NCI-H82 treated with DMSO at 0.1 percent for 48 hours (cell line): ENCODE results near the gene ARID3A.

Experiments
- DNase-seq: peaks from one replicate; lab custom pipeline; 2025; ENCODE audit not compliant: unreplicated experiment; lab: John Stamatoyannopoulos, UW

The ARID3A gene

DNA sequence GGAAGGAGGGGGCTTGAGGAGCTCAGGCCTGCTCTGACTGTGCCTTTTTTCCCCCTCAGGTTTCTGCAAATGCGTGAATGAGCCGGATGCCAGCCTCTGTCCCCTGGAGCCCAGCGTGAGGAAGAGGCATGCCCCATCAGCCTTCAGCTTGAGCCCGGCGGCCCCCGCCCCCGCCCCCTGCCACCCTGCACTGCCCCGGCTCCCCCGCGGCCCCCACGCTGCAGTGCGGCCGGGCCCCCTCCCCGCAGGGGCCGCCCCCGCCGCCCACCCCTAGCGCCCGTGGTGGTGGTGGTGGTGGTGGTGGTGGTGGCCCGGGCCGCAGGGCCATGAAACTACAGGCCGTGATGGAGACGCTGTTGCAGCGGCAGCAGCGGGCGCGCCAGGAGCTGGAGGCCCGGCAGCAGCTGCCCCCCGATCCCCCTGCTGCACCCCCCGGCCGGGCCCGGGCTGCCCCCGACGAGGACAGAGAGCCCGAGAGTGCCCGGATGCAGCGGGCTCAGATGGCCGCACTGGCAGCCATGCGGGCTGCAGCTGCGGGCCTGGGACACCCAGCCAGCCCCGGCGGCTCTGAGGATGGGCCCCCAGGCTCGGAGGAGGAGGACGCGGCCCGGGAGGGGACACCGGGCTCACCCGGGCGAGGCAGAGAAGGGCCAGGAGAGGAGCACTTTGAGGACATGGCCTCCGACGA lies 3.5 kb downstream of the ARID3A start:
- DNase-seq: no peak

DNA sequence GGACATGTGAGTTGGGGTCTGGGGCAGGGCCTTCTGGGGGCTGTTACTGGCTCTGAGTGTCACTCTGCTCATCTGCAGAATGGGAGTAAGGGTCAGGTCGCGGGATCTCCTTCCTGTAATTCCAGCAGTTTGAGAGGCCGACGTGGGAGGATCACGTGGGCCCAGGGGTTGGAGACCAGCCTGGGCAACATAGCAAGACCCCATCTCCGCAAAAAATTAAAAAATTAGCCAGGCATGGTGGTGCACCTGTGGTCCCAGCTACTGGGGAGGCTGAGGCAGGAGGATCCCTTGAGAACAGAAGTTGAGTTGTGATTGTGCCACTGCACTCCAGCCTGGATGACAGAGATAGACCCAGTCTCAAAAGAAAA lies 4.0 kb downstream of the ARID3A start:
- no peak for DNase-seq

GRCh38 chr19:931860-932647 lies 6.2 kb downstream of the ARID3A start:
- no peak for DNase-seq

GRCh38 chr19:932648-933552 lies 7.1 kb downstream of the ARID3A start:
- no peak for DNase-seq

- DNase-seq: no peak
These were observed 7.7 kb downstream of the ARID3A start for GRCh38 chr19:933553-933882.

GRCh38 chr19:934197-934840 lies 8.5 kb downstream of the ARID3A start:
- DNase-seq: no peak

DNA sequence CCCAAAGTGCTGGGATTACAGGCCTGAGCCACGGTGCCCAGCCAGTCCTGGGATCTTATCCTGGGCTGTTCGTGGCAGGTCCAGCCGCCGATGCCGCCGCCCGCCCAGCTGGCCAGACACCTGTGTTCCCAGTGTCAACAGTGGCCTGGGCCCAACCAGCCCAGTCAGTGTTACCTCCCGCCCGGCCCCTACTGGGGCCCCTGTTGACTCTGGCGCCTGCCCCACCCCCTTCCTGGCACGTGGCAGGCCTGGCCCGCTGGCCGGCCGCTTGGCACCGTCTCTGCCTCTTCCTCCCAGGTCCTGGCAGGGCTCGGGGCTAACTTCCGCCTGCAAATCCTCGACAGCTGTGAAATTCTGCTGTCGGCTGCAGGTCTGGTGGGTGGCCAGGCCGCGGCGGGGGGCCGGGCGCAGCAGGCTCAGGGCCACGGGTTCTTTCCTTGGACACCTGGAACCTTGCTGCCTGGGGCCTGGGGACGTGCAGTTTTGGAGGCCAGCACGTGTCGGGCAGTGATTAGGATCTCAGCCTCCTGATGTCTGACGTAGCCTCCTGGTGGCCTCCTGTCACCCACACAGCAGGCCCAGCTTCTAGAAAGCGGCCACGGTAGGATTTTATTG lies 9.1 kb downstream of the ARID3A start:
- DNase-seq: no peak

DNA sequence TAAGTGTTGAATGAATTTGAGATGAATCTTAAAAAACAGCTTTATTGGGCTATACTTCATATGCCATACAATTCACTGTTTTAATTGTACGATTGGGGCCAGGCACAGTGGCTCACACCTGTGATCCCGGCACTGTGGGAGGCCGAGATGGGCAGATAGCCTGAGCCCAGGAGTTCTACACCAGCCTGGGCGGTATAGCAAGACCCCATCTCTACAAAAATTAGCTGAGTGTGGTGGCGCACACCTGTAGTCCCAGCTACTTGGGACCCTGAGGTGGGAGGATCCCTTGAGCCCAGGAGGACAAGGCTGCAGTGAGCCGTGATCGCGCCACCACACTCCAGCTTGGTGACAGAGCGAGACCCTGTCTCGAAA lies 10.3 kb downstream of the ARID3A start:
- no peak for DNase-seq

DNA sequence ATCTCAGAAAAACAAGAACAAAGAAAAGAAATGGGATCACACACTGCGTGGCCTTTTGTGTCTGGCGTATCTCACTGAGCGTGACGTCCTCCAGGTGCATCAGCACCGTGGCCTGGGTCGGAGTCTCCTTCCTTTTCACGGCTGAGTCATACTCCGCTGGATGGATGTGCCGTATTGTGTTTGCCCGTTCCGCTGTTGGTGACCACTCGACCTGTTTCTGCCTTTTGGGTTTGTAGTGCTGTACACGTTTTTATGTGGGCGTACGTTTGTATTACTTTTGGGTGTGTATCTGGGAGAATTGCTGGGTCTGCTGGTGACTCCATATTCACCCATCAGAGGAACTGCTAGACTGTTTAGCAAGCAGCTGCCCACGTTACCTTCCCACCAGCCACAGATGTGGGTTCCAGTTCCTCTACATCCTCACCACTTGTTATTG lies 11.4 kb downstream of the ARID3A start:
- no peak for DNase-seq

GRCh38 chr19:938233-938923 lies 12.5 kb downstream of the ARID3A start:
- DNase-seq: no peak

GRCh38 chr19:939439-939838 lies 13.6 kb downstream of the ARID3A start:
- DNase-seq: no peak

DNA sequence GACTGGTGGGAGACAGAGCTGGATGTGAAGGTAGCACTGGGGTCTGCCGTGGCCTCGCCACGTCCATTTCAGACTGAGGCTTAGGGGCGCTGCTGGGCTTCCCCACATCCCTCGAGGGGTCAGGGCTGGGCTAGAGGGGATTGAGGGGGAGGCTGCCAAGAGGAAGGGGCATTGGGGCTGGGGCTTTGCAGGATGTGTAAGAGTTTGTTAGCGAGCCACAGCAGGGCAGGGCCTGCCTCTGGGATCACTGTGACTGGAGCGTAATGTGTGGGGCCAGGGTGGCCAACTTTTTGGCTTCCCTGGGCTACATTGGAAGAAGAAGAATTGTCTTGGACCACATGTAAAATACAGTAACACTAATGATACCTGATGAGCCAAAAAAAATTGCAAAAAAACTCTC lies 14.1 kb downstream of the ARID3A start:
- no peak for DNase-seq

- DNase-seq: no peak
These were observed 14.9 kb downstream of the ARID3A start for GRCh38 chr19:940591-941291.

DNA sequence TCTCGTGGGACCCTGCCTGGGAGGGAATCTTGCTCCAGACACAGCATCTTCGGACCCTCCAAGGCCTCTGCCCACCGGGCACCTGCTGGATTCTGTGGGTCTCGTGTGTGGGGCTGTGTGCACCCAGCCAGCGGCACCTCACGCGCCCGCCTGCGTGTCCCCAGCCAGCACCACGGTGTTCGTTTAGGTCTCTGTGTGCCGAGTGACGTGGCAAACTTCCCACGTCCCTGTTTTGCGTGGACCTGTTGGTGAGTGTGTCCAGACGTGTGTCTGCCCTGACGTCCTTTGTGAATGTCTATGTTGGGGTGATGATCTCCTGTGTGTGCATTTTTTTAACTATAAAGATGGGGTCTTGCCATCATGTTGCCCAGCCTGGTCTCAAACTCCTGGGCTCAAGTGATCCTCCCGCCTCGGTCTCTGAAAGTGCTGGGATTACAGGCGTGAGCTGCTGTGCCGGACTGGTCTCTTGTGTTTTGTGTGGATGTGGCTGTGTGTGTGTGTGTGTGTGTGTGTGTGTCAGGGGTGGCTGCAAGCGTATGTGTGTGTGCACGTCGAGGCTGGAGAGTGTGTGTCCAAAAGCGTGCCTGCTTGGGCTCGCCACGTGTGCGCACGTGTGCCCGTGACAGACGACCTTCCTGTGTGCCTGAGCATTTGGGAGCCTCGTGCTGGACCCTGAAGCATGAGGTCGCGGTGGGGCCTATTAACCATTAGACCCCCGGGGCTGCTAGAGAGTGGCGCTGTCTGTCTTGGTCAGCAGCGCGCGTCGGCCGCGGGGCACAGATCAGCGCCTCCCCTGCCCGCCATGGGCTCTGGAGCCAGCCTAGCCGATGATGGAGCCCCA lies 15.7 kb downstream of the ARID3A start:
- no peak for DNase-seq

- no peak for DNase-seq
These were observed 16.4 kb downstream of the ARID3A start for GRCh38 chr19:942133-942645.

DNA sequence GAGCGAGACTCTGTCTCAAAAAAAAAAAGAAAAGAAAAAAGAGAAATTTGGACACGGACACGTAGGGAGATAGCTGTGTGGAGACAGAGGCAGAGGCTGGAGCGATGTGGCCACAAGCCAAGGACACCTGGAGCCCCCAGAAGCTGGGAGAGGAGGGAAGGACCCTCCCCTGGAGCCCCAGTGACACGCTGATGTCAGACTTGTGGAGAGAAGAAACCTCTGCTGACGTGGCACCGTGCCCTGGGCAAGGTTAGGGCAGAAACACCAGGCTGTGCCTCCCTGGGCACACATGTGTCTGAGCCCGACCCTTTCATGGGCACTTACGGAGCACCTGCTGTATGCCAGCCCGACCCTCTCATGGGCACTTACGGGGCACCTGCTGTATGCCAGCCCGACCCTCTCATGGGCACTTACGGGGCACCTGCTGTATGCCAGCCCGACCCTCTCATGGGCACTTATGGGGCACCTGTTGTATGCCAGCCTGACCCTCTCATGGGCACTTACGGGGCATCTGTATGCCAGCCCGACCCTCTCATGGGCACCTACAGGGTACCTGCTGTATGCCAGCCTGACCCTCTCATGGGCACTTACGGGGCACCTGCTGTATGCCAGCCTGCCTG lies 17.8 kb downstream of the ARID3A start:
- no peak for DNase-seq

- no peak for DNase-seq
These were observed 18.3 kb downstream of the ARID3A start for GRCh38 chr19:944171-944567.

GRCh38 chr19:944663-945241 lies 18.9 kb downstream of the ARID3A start:
- no peak for DNase-seq
